Heart left ventricle (tissue), 16 donors: ENCODE results near the gene CHMP5. TPM values are rescaled to one million over a fixed set of nuclear protein-coding genes. Genes with fewer than 3 reads are reported as not detected.

Experiments
- ATAC-seq, 4 donors: fragments of 200-7000 bp; cut with Tn5 transposase; one replicate each; pipeline ENCODE4 v1.9.1; 2020 to 2022; ENCODE audit warnings: moderate library complexity in 4 of 4, mild to moderate bottlenecking in 3 of 4, moderate number of reproducible peaks in 1 of 4
- DNase-seq, 5 donors: peaks; one replicate each; pipeline ENCODE4 v3.0.0-alpha.2; 2020
- H3K27ac ChIP-seq, 12 donors: fragments of 200-600 bp; sonication (generic) in 4 of 12; one replicate each; pipeline versions ENCODE4 v1.5.0 to v1.8.0; 2016 to 2022; ENCODE audit warnings: mild to moderate bottlenecking in 2 of 12
- H3K27me3 ChIP-seq, 9 donors: fragments of 200-600 bp; sonication (generic) in 2 of 9; one replicate each; pipeline versions ENCODE4 v1.5.1 to v1.8.0; 2016 to 2022; ENCODE audit warnings: mild to moderate bottlenecking in 3 of 9
- H3K36me3 ChIP-seq, 9 donors: fragments of 200-600 bp; sonication (generic) in 2 of 9; one replicate each; pipeline versions ENCODE4 v1.5.0 to v1.8.0; 2018 to 2022; ENCODE audit warnings: mild to moderate bottlenecking in 2 of 9
- H3K4me1 ChIP-seq, 12 donors: fragments of 200-600 bp; sonication (generic) in 4 of 12; one replicate each; pipeline versions ENCODE4 v1.5.0 to v1.8.0; 2016 to 2022; ENCODE audit warnings: mild to moderate bottlenecking in 3 of 12
- H3K4me3 ChIP-seq, 12 donors: fragments of 200-600 bp; sonication (generic) in 4 of 12; one replicate each; pipeline versions ENCODE4 v1.5.0 to v1.8.0; 2017 to 2022; ENCODE audit warnings: mild to moderate bottlenecking in 9 of 12, moderate library complexity in 4 of 12
- H3K9me3 ChIP-seq, 12 donors: fragments of 200-600 bp; sonication (generic) in 4 of 12; one replicate each; pipeline versions ENCODE4 v1.5.0 to v1.8.0; 2016 to 2022; ENCODE audit warnings: mild to moderate bottlenecking in 1 of 12
- POLR2A ChIP-seq, 2 donors: fragments of 450-650 bp; IDR thresholded peaks; one replicate each; pipeline ENCODE4 v1.6.1; 2017; ENCODE audit warnings: antibody characterized with exemption in 2 of 2, mild to moderate bottlenecking in 2 of 2, moderate library complexity in 2 of 2
- WGBS, 4 donors: extraction: QIAGEN DNeasy Blood & Tissue Kit in 2 of 4; methylation state at CpG; one replicate each; pipeline versions ENCODE4 v1.1.5 to v1.1.7; 2013 to 2018; 5-methylcytosine and 5-hydroxymethylcytosine counted together
- intact Hi-C, 10 donors: fragments of 100-400 bp; cut with DNase I; formaldehyde crosslinking; loops; one replicate each; pipeline versions ENCODE4 v1.11.1 to v1.14.2; 2022
- polyA plus RNA-seq, 2 donors: library from polyadenylated mRNA; stranded (reverse); fragments of 200-250 nt; gene quantifications; one replicate each; pipeline ENCODE4 v1.2.3, GENCODE V29; 2013
- total RNA-seq, 9 donors: library from RNA; depleted of rRNA in 2 of 9; stranded (reverse); fragments of >200 nt in 2 of 9; fragmentation: NEBNext Ultra II Directional in 3 of 9; extraction: Animal tissue kit (Norgen Biotek cat#: 25700) in 3 of 9; gene quantifications; one replicate each; pipeline versions ENCODE4 v1.1.0 to v1.2.4, GENCODE V29; 2016 to 2023
- TF ChIP-seq, protein P1 (sequence below), 12 donors: fragments of 200-600 bp; sonication (generic) in 4 of 12; IDR thresholded peaks; one replicate each; pipeline versions ENCODE4 v1.5.0 to v1.8.0; 2018 to 2022; ENCODE audit warnings: antibody characterized with exemption in 12 of 12, mild to moderate bottlenecking in 5 of 12
- donor health status: ischemic (EF 13 %, LVEDD 7.1; RV severe dilation, severe dysfunction).
- donor health status: healthy with polysubstance abuse.
- donor health status: DM: no; HTN: yes; CAD: no.
- donor health status: DM: no; HTN: no; CAD: no.
- donor health status: ischemic (EF 25% LVEDD 6.9; RV normal size, moderate dysfunction).
- donor health status: ischemic (EF 25% LVEDD 5.7; RV mildly dilated, moderate dysfunction).
- donor health status: healthy.
- donor health status: DM: yes; HTN: yes; CAD: no.
- donor health status: ischemic (EF 35%, LVEDD 5.7; RV mildly dilated, moderate dysfunction).
- donor health status: nonischemic (EF 11% LVEDD 7.7; RV severe dilation, severe dysfunction).
- donor health status: DM: yes; HTN: yes; CAD: no.
- donor health status: PGD.
- donor health status: ischemic (EF 29% LVEDD 5.4; RV normal size, mild dysfunction).
- donor health status: nonischemic (EF 23%, LVEDD 6.1; RV moderate dilation, normal function).

Gene CHMP5
- total and polyA plus RNA-seq, 11 donors, result 24.7 to 76.5 (median 53.0) TPM

DNA sequence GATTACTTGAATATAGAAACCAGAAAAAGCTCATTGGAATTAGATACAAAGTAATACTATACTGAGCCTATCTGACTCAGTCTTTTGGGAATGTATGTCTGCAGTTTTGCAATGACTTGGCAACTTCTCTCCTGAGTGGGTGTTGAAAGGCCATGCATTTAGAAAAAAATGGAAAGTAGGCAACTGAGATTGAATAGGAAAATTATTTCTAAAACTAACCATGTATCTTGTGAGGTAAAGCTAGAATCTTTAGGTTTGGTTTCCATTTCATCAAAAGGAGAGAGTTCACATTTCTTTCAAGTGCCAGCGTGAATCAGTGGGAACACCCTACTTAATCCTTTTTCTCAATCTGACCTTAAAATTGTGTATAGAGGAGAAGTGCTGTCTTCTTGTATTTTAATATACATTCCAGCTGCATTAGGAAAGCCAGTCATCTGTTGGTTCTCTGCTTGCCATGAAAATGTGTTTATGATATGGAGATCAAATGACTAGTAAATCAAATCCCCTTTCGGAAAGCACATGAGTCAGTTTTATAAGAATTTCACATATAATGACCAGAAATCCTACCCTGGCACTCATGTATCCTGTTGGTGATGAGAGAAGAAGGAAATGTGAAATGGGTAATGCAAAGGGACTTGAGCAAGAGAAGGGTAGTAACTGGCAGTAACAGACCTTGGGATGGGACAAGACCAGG, 55.9 kb downstream of the CHMP5 start:
- peak in 2 of 4 donors; percentile 55 to 62 for ATAC-seq
- H3K36me3 ChIP-seq, result peaks cover 2 to 100% (median 97%) of the 10 kb centered on the region in 9 donors
- TF ChIP-seq POLR2A (IDR thresholded peaks at IDR 0.05), result no peak
- TF ChIP-seq, protein P1, sequence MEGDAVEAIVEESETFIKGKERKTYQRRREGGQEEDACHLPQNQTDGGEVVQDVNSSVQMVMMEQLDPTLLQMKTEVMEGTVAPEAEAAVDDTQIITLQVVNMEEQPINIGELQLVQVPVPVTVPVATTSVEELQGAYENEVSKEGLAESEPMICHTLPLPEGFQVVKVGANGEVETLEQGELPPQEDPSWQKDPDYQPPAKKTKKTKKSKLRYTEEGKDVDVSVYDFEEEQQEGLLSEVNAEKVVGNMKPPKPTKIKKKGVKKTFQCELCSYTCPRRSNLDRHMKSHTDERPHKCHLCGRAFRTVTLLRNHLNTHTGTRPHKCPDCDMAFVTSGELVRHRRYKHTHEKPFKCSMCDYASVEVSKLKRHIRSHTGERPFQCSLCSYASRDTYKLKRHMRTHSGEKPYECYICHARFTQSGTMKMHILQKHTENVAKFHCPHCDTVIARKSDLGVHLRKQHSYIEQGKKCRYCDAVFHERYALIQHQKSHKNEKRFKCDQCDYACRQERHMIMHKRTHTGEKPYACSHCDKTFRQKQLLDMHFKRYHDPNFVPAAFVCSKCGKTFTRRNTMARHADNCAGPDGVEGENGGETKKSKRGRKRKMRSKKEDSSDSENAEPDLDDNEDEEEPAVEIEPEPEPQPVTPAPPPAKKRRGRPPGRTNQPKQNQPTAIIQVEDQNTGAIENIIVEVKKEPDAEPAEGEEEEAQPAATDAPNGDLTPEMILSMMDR (IDR thresholded peaks at IDR 0.05), result no peak
- peak overlapping the region in 9 of 12 donors; percentile 0 to 72 (median 52) for H3K27ac ChIP-seq
- H3K27me3 ChIP-seq, result no peaks in the 10 kb centered on the region
- WGBS, 4 donors, result 93 to 97% (median 96%) methylated on average over 2 of the region's 2 CpGs
- no peak for DNase-seq
- H3K9me3 ChIP-seq, result no peaks in the 10 kb centered on the region
- H3K4me3 ChIP-seq, result no peak overlapping the region
- H3K4me1 ChIP-seq, result peaks cover 0 to 23% (median 6%) of the 10 kb centered on the region in 12 donors
- intact Hi-C loops, result no loop called here

DNA sequence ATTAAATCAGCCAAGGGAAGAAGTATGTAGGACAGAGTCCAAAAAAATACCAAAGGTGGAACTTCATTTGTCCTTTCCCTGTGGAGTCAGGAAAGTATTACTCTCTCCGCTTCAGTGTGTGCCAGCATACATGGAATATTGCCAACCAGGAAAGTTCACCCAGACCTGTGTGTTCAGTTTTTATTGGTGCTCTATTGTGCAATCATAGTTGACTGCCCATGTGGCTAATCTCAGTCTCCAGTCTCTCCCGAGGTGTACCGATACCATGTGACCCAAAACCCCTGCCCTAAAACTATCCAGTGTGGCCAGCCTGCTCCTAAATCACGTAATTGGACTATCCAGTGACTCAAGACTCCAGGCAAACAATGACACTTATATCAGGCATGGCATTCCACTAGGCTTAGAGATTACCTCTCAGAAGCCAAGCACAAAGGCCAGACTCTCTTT, 64.3 kb downstream of the CHMP5 start:
- WGBS, 4 donors, result 45 to 59% (median 48%) methylated on average over 4 of the region's 4 CpGs

DNA sequence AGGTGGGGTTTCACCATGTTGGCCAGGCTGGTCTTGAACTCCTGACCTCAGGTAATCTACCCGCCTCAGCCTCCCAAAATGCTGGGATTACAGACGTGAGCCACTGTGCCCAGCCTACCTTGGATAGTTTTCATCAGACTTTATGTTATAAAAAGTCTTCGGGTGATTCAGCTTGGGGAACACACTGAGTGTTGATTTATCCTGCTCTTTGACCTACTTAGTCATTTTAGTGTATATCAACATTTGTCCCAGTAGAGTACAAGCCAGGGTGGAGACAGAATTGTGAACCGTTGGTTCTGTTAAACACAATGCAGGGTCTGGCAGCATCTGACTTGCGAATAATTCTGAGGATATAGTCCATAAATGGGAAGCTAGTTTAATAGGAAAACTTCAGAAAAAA, 65.1 kb downstream of the CHMP5 start:
- H3K9me3 ChIP-seq, result no peaks in the 10 kb centered on the region
- H3K27me3 ChIP-seq, result no peaks in the 10 kb centered on the region
- intact Hi-C loops, result loop anchor here in 2 of 10 donors (1.0 to 5.0 kb wide), 2 partner anchors 38 to 40 kb away; partner anchors contain the start of gene NFX1 (in 2 of the 2)
- DNase-seq (no peak), ATAC-seq (peak in 2 of 4 donors; percentile 8 to 38)
- H3K4me3 ChIP-seq, result no peak overlapping the region
- peaks cover 0 to 19% (median 6%) of the 10 kb centered on the region in 12 donors for H3K4me1 ChIP-seq
- TF ChIP-seq POLR2A (IDR thresholded peaks at IDR 0.05), result no peak
- TF ChIP-seq, protein P1 (IDR thresholded peaks at IDR 0.05), result no peak
- peak overlapping the region; percentile 2 to 87 (median 72) for H3K27ac ChIP-seq
- H3K36me3 ChIP-seq, result peaks cover 0 to 100% (median 94%) of the 10 kb centered on the region in 9 donors
- WGBS, 4 donors, result 72 to 91% (median 81%) methylated on average over 5 of the region's 5 CpGs

More for the DNA sequence above, 64.3 kb downstream of the CHMP5 start:
- DNase-seq, result peak in 4 of 5 donors; percentile 34 to 73 (median 46)
- peak overlapping the region; percentile 12 to 87 (median 72) for H3K27ac ChIP-seq
- no peaks in the 10 kb centered on the region for H3K9me3 ChIP-seq
- peak; percentile 92 to 97 (median 94) for ATAC-seq
- H3K36me3 ChIP-seq, result peaks cover under 1 to 100% (median 94%) of the 10 kb centered on the region in 9 donors
- H3K4me3 ChIP-seq, result no peak overlapping the region
- intact Hi-C loops, result loop anchor here in 2 of 10 donors (1.0 to 5.0 kb wide), 2 partner anchors 37 to 39 kb away; partner anchors contain the start of gene NFX1 (in 2 of the 2)
- H3K4me1 ChIP-seq, result peaks cover 0 to 19% (median 6%) of the 10 kb centered on the region in 12 donors
- TF ChIP-seq, protein P1 (IDR thresholded peaks at IDR 0.05), result no peak
- TF ChIP-seq POLR2A (IDR thresholded peaks at IDR 0.05), result no peak
- H3K27me3 ChIP-seq, result no peaks in the 10 kb centered on the region

DNA sequence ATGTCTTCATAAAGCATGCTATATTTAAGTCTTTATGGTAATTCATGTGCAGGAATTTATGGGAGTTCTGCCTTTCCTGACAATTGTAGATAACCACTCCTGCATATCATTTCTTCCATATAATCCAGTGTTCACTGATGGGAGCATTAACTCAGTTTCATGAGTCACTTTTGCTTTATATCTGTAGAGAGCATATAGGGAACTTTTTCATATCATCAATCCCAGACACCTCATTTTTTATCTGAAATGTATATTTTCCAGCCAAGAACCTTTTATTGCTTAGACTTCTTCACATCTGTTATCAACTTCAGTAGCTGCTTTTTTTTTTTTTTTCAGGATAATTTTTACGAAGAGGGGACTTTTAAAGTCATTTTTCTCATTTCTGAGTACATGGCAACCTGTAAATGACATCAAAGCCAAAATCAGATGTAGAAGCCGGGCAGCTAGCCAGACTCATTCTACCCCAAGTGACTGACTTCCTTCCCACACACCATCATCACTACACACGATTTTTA, 66.6 kb downstream of the CHMP5 start:
- intact Hi-C loops, result no loop called here
- Histone ChIP-seq H3K27ac (no peak overlapping the region), H3K4me1 (peaks cover 0 to 19% (median 6%) of the 10 kb centered on the region in 12 donors), H3K36me3 (peaks cover 0 to 100% (median 95%) of the 10 kb centered on the region in 9 donors), H3K4me3 (no peak overlapping the region), H3K27me3 (no peaks in the 10 kb centered on the region), H3K9me3 (no peaks in the 10 kb centered on the region)
- TF ChIP-seq POLR2A (IDR thresholded peaks at IDR 0.05), result no peak
- DNase-seq (no peak), ATAC-seq (no peak)
- 48 to 55% (median 52%) methylated on average over 3 of the region's 3 CpGs for WGBS, 4 donors

Other genes starting within 250 kb of the CHMP5 start
- 100 to 1,000 TPM in 1 of 9 donors, 10 to 100 TPM in 8; 48.6 to 104 (median 63.1) TPM for gene DNAJA1, start 239.8 kb upstream of the CHMP5 start, total RNA-seq
- 100 to 1,000 TPM in 1 of 2 donors, 10 to 100 TPM in 1; 32.6 to 133 TPM for gene DNAJA1, start 239.8 kb upstream of the CHMP5 start, polyA plus RNA-seq
- 10 to 100 TPM; 11.5 to 19.4 (median 15.8) TPM for gene SMU1, start 188.4 kb upstream of the CHMP5 start, total RNA-seq
- gene SMU1, start 188.4 kb upstream of the CHMP5 start, polyA plus RNA-seq, result 10 to 100 TPM in 1 of 2 donors, 1 to 10 TPM in 1; 6.7 to 12.3 TPM
- 10 to 100 TPM; 27.4 to 73.3 (median 44.8) TPM for gene B4GALT1, start 97.7 kb upstream of the CHMP5 start, total RNA-seq
- 10 to 100 TPM; 10.6 to 37.2 TPM for gene B4GALT1, start 97.7 kb upstream of the CHMP5 start, polyA plus RNA-seq
- not detected for gene SPINK4, start 24.9 kb upstream of the CHMP5 start, total RNA-seq
- not detected for gene SPINK4, start 24.9 kb upstream of the CHMP5 start, polyA plus RNA-seq
- gene BAG1, start 341 bp upstream of the CHMP5 start, total RNA-seq, result 100 to 1,000 TPM in 6 of 9 donors, 10 to 100 TPM in 3; 71.0 to 144 (median 112) TPM
- 100 to 1,000 TPM; 110 to 132 TPM for gene BAG1, start 341 bp upstream of the CHMP5 start, polyA plus RNA-seq
- gene NFX1, start 25.5 kb downstream of the CHMP5 start, total RNA-seq, result 10 to 100 TPM; 25.4 to 42.0 (median 36.1) TPM
- gene NFX1, start 25.5 kb downstream of the CHMP5 start, polyA plus RNA-seq, result 10 to 100 TPM; 13.7 to 23.8 TPM
- gene AQP7, start 137.5 kb downstream of the CHMP5 start, total RNA-seq, result 100 to 1,000 TPM in 6 of 9 donors, 10 to 100 TPM in 3; 82.5 to 252 (median 113) TPM
- 100 to 1,000 TPM in 1 of 2 donors, 10 to 100 TPM in 1; 32.1 to 216 TPM for gene AQP7, start 137.5 kb downstream of the CHMP5 start, polyA plus RNA-seq
- 100 to 1,000 TPM in 1 of 9 donors, 10 to 100 TPM in 6, 1 to 10 TPM in 2; 6.0 to 116 (median 13.3) TPM for gene AQP3, start 182.5 kb downstream of the CHMP5 start, total RNA-seq
- 10 to 100 TPM in 1 of 2 donors, 1 to 10 TPM in 1; 7.5 to 27.1 TPM for gene AQP3, start 182.5 kb downstream of the CHMP5 start, polyA plus RNA-seq
- gene NOL6, start 208.9 kb downstream of the CHMP5 start, total RNA-seq, result 10 to 100 TPM; 11.2 to 22.1 (median 14.9) TPM
- gene NOL6, start 208.9 kb downstream of the CHMP5 start, polyA plus RNA-seq, result 10 to 100 TPM; 13.6 to 28.2 TPM